K562 treated with DMSO at 1 percent for 24 hours (cell line): ENCODE measurements around the gene CDS1. TPM values are rescaled to one million over a fixed set of nuclear protein-coding genes. Genes with fewer than 3 reads are reported as not detected.

Experiments
- total RNA-seq: library from RNA; unstranded; fragments of 300-600 nt; gene quantifications from 2 replicates; pipeline ENCODE4 v1.2.3, GENCODE V29; 2022; ENCODE audit warnings: low read depth; ENCODE audit not compliant: insufficient read depth

CDS1 gene
- total RNA-seq: 1.0 and 1.2 TPM in 2 replicates

DNA sequence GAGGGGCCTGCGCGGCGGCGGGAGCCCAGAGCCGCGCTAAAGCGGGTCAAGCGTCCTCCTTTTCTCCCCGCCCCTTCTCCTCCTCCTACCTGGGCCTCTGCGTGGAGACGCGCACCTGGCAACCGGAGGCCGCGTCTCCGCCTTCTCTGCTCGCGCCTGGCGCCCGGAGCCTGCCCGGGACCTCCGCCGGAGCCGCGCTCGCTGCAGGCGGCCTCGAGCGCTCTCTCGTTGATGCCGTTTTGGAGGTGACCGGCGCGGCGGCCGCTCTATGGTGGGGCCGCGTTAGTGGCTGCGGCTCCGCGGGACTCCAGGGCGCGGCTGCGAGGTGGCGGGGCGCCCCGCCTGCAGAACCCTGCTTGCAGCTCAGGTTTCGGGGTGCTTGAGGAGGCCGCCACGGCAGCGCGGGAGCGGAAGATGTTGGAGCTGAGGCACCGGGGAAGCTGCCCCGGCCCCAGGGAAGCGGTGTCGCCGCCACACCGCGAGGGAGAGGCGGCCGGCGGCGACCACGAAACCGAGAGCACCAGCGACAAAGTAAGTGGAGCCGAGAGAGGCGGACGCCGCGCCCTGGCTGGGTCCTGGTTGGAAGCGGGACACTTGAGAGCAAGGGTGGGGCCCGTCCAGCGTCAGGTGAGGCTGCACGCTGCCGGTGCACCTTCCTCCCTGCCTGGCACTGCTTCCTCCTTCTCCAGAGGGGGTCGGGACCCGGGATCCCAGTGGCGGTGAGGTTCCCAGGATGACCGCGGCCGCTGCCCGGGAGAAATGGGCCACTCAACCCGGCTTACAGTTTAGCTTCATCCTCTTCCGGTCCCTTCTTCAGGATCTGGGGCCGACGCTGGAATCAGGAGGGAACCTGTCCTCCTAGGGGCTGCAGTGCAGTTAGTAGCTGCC is at the start of gene CDS1:
Gene CDS1, plus strand, starts transcription at position 140 of the 888 bp plus-strand sequence. Its CDS starts 275 bp downstream, at position 415.

Other genes with a start within 250 kb of the CDS1 start
- gene NKX6-1, start 83.8 kb upstream of the CDS1 start, total RNA-seq: not detected in 2 replicates